T1000 (cell line): ENCODE data around the gene LIPT2.
"Not testable (repeated sequence)": the region's sequence is repeated elsewhere in the genome, so short reads cannot be mapped to it uniquely, and the experiment has no call there.

Experiments used
- DNase-seq: peaks from one replicate; lab custom pipeline; 2025; ENCODE audit warnings: mixed read lengths; lab: John Stamatoyannopoulos, UW

Gene LIPT2

GRCh38 chr11:74492974-74493790, at the start of gene LIPT2:
LIPT2 (minus strand) TSS chr11:74493724; CDS start chr11:74493703, 21 bp downstream.
- peak; percentile 95 for DNase-seq

GRCh38 chr11:74541466-74541865, 47.9 kb upstream of the LIPT2 start:
- no peak for DNase-seq

GRCh38 chr11:74540270-74540669, 46.7 kb upstream of the LIPT2 start:
- no peak for DNase-seq

- no peak for DNase-seq
Measured at GRCh38 chr11:74538680-74539079, 45.2 kb upstream of the LIPT2 start.

GRCh38 chr11:74535371-74536160, 42.0 kb upstream of the LIPT2 start:
- no peak for DNase-seq

GRCh38 chr11:74534946-74535275, 41.4 kb upstream of the LIPT2 start:
- not testable (repeated sequence) for DNase-seq

GRCh38 chr11:74534216-74534945, 40.9 kb upstream of the LIPT2 start:
- DNase-seq: no peak

GRCh38 chr11:74533421-74533820, 39.9 kb upstream of the LIPT2 start:
- DNase-seq: no peak

- DNase-seq: no peak
Measured at GRCh38 chr11:74532501-74533246, 39.1 kb upstream of the LIPT2 start.

- no peak for DNase-seq
Measured at GRCh38 chr11:74524978-74525377, 31.5 kb upstream of the LIPT2 start.

- DNase-seq: no peak
Measured at GRCh38 chr11:74524501-74524900, 31.0 kb upstream of the LIPT2 start.

- DNase-seq: no peak
Measured at GRCh38 chr11:74522776-74523175, 29.3 kb upstream of the LIPT2 start.

- no peak for DNase-seq
Measured at GRCh38 chr11:74521666-74522252, 28.2 kb upstream of the LIPT2 start.

- DNase-seq: no peak
Measured at GRCh38 chr11:74520927-74521665, 27.6 kb upstream of the LIPT2 start.

- DNase-seq: no peak
Measured at GRCh38 chr11:74520316-74520715, 26.8 kb upstream of the LIPT2 start.

GRCh38 chr11:74519710-74520109, 26.2 kb upstream of the LIPT2 start:
- no peak for DNase-seq

- not testable (repeated sequence) for DNase-seq
Measured at GRCh38 chr11:74517592-74517991, 24.1 kb upstream of the LIPT2 start.

- no peak for DNase-seq
Measured at GRCh38 chr11:74507582-74507981, 14.1 kb upstream of the LIPT2 start.

GRCh38 chr11:74506823-74507222, 13.3 kb upstream of the LIPT2 start:
- DNase-seq: no peak

GRCh38 chr11:74505911-74506310, 12.4 kb upstream of the LIPT2 start:
- DNase-seq: no peak
